Motor neuron (in vitro differentiated cells): ENCODE measurements around the gene ARID5B. TPM values are rescaled to one million over a fixed set of nuclear protein-coding genes. Genes with fewer than 3 reads are reported as not detected.

Experiments
- ATAC-seq, 8 experiments: fragments of 200-7000 bp; cut with Tn5 transposase; replicated peaks in 6 of 8; 2 replicates each; pipeline ENCODE4 v1.8.0; 2021; ENCODE audit warnings: mild to moderate bottlenecking in 8 of 8, moderate library complexity in 8 of 8
- H3K27ac ChIP-seq, 2 donors: fragments of 250-450 bp; sonication (Bioruptor Pico); 2 replicates each; pipeline ENCODE4 v1.9.0; 2021; ENCODE audit warnings: antibody characterized with exemption in 2 of 2, mild to moderate bottlenecking in 2 of 2, moderate library complexity in 1 of 2
- H3K4me1 ChIP-seq, 2 donors: fragments of 250-450 bp; sonication (Bioruptor Pico); replicated peaks in 1 of 2; 2 replicates each; pipeline ENCODE4 v1.6.1; 2021; ENCODE audit warnings: antibody characterized with exemption in 2 of 2, mild to moderate bottlenecking in 2 of 2, moderate library complexity in 1 of 2
- H3K4me3 ChIP-seq, 5 donors: fragments of 250-450 bp; sonication (Bioruptor Pico); 2 replicates each; pipeline ENCODE4 v1.9.0; 2021; ENCODE audit warnings: antibody characterized with exemption in 5 of 5, mild to moderate bottlenecking in 5 of 5, moderate library complexity in 4 of 5
- WGBS, 10 experiments: fragments of 450-650 bp; shearing (Covaris generic); methylation state at CpG; one replicate each; pipeline ENCODE4 v1.0.0; 2022; 5-methylcytosine and 5-hydroxymethylcytosine counted together
- in situ Hi-C, 9 experiments: fragments of 400-800 bp; cut with MboI; loops; one replicate each; pipeline ENCODE4 v1.15.0; 2021; ENCODE audit warnings: low sequenced_read_pairs in 9 of 9, low pct_unique_long_range_greater_than_20kb in 2 of 9; ENCODE audit not compliant: unreplicated experiment in 9 of 9
- total RNA-seq, 8 experiments: library from RNA; unstranded; fragments of 300-600 nt; gene quantifications; 2 replicates each; pipeline versions ENCODE4 v1.2.3 to v1.2.4, GENCODE V29; 2022

Gene ARID5B
- total RNA-seq, 8 experiments from 2014 or later, result 5.7 to 53.4 (median 14.7) TPM

DNA sequence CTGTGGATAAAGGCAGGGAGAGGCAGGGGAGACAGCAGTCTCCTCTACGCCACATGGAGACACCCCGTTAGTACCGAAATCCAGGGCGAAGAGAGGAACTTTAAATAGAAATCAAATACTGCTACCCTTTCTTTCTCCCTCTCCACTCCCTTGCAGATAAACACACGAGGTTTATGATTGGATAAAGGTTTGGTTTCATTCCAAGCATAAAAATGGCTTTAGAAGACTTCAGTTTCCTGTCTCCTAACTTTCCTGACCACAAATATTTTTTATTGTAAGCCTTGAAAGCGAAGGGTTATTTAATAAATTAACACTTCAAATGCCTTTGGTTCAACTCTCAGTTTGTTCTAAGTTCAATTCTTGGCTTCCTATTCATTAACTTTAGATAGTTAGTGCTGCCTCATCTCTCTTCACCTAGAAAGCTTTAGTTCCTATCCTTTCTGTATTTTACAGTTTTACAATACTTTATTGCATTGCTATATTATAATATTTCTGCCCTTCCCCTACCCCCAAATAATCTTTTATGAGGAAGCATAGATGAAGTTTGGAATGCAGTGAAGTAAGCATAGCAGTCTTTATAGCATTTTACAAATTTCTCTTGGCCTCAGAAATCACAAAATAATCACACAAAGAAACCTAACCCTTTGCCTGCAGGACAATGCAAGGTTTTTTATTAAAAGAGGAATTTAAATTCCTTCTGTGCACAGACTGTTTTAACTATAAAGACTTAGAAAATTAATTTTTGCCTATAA is 31.5 kb upstream of the ARID5B start:
- peak in 3 of 8 experiments; percentile 20 to 48 (median 42) for ATAC-seq
- H3K4me1 ChIP-seq, result no peaks in the 10 kb centered on the region
- in situ Hi-C loops, result no loop called here
- WGBS, 10 experiments, result 5 to 80% (median 66%) methylated on average over 1 to 6 of the region's 6 CpGs
- no peak overlapping the region for H3K4me3 ChIP-seq
- H3K27ac ChIP-seq, result no peak overlapping the region

- no peak overlapping the region for H3K4me3 ChIP-seq
Measured at GRCh38 chr10:61870526-61870895, 31.0 kb upstream of the ARID5B start.

GRCh38 chr10:61871487-61871886 is 30.0 kb upstream of the ARID5B start:
- Histone ChIP-seq H3K4me1 (no peaks in the 10 kb centered on the region), H3K4me3 (no peak overlapping the region), H3K27ac (no peak overlapping the region)
- ATAC-seq, result no peak
- 87 to 100% (median 92%) methylated on average over 3 to 6 of the region's 6 CpGs; no CpG with 5 or more reads in 1 of the 10 experiments for WGBS, 10 experiments
- in situ Hi-C loops, result no loop called here

More at GRCh38 chr10:61870526-61870895, 31.0 kb upstream of the ARID5B start:
- in situ Hi-C loops, result no loop called here
- ATAC-seq, result peak in 1 of 8 experiments; percentile 16
- WGBS, 10 experiments, result 68 to 100% (median 92%) methylated on average over 1 to 3 of the region's 3 CpGs; no CpG with 5 or more reads in 2 of the 10 experiments
- Histone ChIP-seq H3K27ac (no peak overlapping the region), H3K4me1 (no peaks in the 10 kb centered on the region)

GRCh38 chr10:61877887-61878739 is 23.4 kb upstream of the ARID5B start:
- Histone ChIP-seq H3K4me1 (peaks cover 11 to 17% of the 10 kb centered on the region in 2 donors), H3K27ac (no peak overlapping the region), H3K4me3 (no peak overlapping the region)
- peak in 2 of 8 experiments; percentile 61 to 71 for ATAC-seq
- 7 to 100% (median 55%) methylated on average over 1 to 9 of the region's 11 CpGs for WGBS, 10 experiments
- in situ Hi-C loops, result no loop called here

- H3K4me3 ChIP-seq, result no peak overlapping the region
- no peak overlapping the region for H3K27ac ChIP-seq
- peaks cover 11 to 17% of the 10 kb centered on the region in 2 donors for H3K4me1 ChIP-seq
- peak in 3 of 8 experiments; percentile 16 to 53 (median 46) for ATAC-seq
- in situ Hi-C loops, result no loop called here
Measured at GRCh38 chr10:61878740-61879068, 22.8 kb upstream of the ARID5B start.

GRCh38 chr10:61882621-61883370 is 18.7 kb upstream of the ARID5B start:
- H3K4me1 ChIP-seq, result peaks cover 9 to 12% of the 10 kb centered on the region in 2 donors
- H3K27ac ChIP-seq, result no peak overlapping the region
- WGBS, 10 experiments, result 29 to 100% (median 92%) methylated on average over 1 to 5 of the region's 6 CpGs; no CpG with 5 or more reads in 2 of the 10 experiments
- in situ Hi-C loops, result no loop called here
- no peak for ATAC-seq
- H3K4me3 ChIP-seq, result no peak overlapping the region

- Histone ChIP-seq H3K27ac (no peak overlapping the region), H3K4me1 (peaks cover 2 to 5% of the 10 kb centered on the region in 2 donors), H3K4me3 (no peak overlapping the region)
- in situ Hi-C loops, result no loop called here
- WGBS, 10 experiments, result 69 to 100% (median 100%) methylated on average over 1 to 5 of the region's 7 CpGs; no CpG with 5 or more reads in 1 of the 10 experiments
- ATAC-seq, result no peak
Measured at GRCh38 chr10:61883371-61884025, 18.0 kb upstream of the ARID5B start.

- no peak overlapping the region for H3K27ac ChIP-seq
- in situ Hi-C loops, result no loop called here
- ATAC-seq, result no peak
- H3K4me3 ChIP-seq, result no peak overlapping the region
- no peaks in the 10 kb centered on the region for H3K4me1 ChIP-seq
Measured at GRCh38 chr10:61887772-61888171, 13.7 kb upstream of the ARID5B start.

- Histone ChIP-seq H3K4me3 (no peak overlapping the region), H3K27ac (no peak overlapping the region), H3K4me1 (no peaks in the 10 kb centered on the region)
- in situ Hi-C loops, result no loop called here
- peak in 3 of 8 experiments; percentile 53 to 85 (median 79) for ATAC-seq
- 44 to 88% (median 57%) methylated on average over 1 of the region's 1 CpG; no CpG with 5 or more reads in 5 of the 10 experiments for WGBS, 10 experiments
Measured at GRCh38 chr10:61888744-61889143, 12.8 kb upstream of the ARID5B start.

DNA sequence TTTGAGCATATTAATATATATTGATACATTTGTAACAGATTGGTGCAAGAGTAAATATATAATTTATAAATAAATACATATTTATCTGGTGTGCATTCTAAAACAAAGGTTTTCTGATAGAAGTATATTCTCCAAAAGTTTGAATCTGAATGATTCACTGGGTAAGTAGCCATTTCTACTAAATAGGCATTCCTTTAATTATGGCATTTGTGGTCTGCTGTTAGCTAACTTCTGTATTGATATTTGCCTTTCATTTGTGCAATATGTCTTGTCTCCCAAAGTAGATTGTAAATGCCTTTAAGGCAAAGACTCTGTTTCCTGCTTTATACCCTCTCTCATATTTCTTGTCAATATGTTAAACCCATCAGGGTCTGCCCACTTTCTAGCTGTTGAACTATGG is 11.1 kb upstream of the ARID5B start:
- no peaks in the 10 kb centered on the region for H3K4me1 ChIP-seq
- H3K27ac ChIP-seq, result no peak overlapping the region
- ATAC-seq, result no peak
- no peak overlapping the region for H3K4me3 ChIP-seq
- in situ Hi-C loops, result no loop called here

GRCh38 chr10:61890881-61891409 is 10.6 kb upstream of the ARID5B start:
- WGBS, 10 experiments, result 76 to 100% (median 84%) methylated on average over 2 to 5 of the region's 5 CpGs
- in situ Hi-C loops, result no loop called here
- ATAC-seq, result no peak
- Histone ChIP-seq H3K4me3 (no peak overlapping the region), H3K27ac (no peak overlapping the region), H3K4me1 (no peaks in the 10 kb centered on the region)

- H3K4me1 ChIP-seq, result peaks cover under 1% of the 10 kb centered on the region in 2 donors
- ATAC-seq, result peak in 6 of 8 experiments; percentile 21 to 81 (median 58)
- H3K4me3 ChIP-seq, result no peak overlapping the region
- H3K27ac ChIP-seq, result no peak overlapping the region
- 22 to 89% (median 64%) methylated on average over 1 to 5 of the region's 5 CpGs for WGBS, 10 experiments
- in situ Hi-C loops, result no loop called here
Measured at GRCh38 chr10:61891906-61892585, 9.5 kb upstream of the ARID5B start.
